Colonic mucosa (tissue), 4 donors: ENCODE measurements around the gene NBEA. TPM values are rescaled to one million over a fixed set of nuclear protein-coding genes. Genes with fewer than 3 reads are reported as not detected.

Experiments used
- DNase-seq: peaks from one replicate; pipeline ENCODE4 v3.0.0-alpha.2; 2020
- H3K27ac ChIP-seq: fragments of 200-600 bp; one replicate; pipeline ENCODE4 v1.8.0; 2021
- H3K27me3 ChIP-seq: fragments of 200-600 bp; one replicate; pipeline ENCODE4 v1.8.0; 2021
- H3K36me3 ChIP-seq: fragments of 200-600 bp; one replicate; pipeline ENCODE4 v1.8.0; 2021
- H3K4me1 ChIP-seq: fragments of 200-600 bp; one replicate; pipeline ENCODE4 v1.8.0; 2021; ENCODE audit warnings: mild to moderate bottlenecking
- H3K4me3 ChIP-seq: fragments of 200-600 bp; one replicate; pipeline ENCODE4 v1.8.0; 2021
- H3K9ac ChIP-seq, 2 donors: one replicate each; pipeline ENCODE4 v1.7.0; 2013; ENCODE audit warnings: control low read depth in 2 of 2, low read depth in 2 of 2, low read length in 2 of 2
- H3K9me3 ChIP-seq: fragments of 200-600 bp; one replicate; pipeline ENCODE4 v1.8.0; 2021
- intact Hi-C: fragments of 100-400 bp; cut with DNase I; formaldehyde crosslinking; loops from one replicate; pipeline ENCODE4 v1.14.1; 2022
- total RNA-seq, 2 donors: library from RNA; stranded (reverse); fragmentation: NEBNext Ultra II Directional in 1 of 2; extraction: Animal tissue kit (Norgen Biotek cat#: 25700) in 1 of 2; gene quantifications; one replicate each; pipeline ENCODE4 v1.2.1, GENCODE V29; 2021
- TF ChIP-seq, protein P1 (sequence below): fragments of 200-600 bp; IDR thresholded peaks from one replicate; pipeline ENCODE4 v1.8.0; 2022; ENCODE audit warnings: antibody characterized with exemption, mild to moderate bottlenecking
- donor health status: healthy.
- donor health status: DM: no; HTN: no; CAD: no.
- donor health status: DM: no; HTN: no; CAD: no.

Gene NBEA
- total RNA-seq, 2 donors from 2014 or later = 1.9 to 5.5 TPM

DNA sequence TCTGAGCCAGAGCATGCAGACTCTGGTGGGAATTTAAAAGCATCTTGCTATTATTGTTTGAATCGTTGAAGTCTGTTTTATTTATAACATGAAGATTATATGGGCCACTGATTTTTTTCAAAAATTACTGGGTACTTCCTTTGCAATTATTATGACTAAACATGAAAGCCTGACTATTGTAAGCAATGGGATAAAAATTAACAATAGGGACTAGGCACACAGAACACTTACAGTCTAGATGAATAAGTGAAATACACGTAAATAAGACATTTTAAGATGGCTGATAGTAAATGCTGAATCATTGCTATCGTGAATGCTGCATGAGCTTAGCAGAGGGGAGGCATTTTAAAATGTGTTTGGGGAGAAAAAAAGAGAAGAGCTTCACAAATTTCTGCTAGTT is 615.4 kb downstream of the NBEA start:
- H3K4me1 ChIP-seq = no peaks in the 10 kb centered on the region
- no peaks in the 10 kb centered on the region for H3K9me3 ChIP-seq
- no peak for DNase-seq
- no peak overlapping the region for H3K4me3 ChIP-seq
- H3K27ac ChIP-seq = no peak overlapping the region
- no peaks in the 10 kb centered on the region for H3K27me3 ChIP-seq
- no peak overlapping the region for H3K9ac ChIP-seq
- TF ChIP-seq, protein P1, sequence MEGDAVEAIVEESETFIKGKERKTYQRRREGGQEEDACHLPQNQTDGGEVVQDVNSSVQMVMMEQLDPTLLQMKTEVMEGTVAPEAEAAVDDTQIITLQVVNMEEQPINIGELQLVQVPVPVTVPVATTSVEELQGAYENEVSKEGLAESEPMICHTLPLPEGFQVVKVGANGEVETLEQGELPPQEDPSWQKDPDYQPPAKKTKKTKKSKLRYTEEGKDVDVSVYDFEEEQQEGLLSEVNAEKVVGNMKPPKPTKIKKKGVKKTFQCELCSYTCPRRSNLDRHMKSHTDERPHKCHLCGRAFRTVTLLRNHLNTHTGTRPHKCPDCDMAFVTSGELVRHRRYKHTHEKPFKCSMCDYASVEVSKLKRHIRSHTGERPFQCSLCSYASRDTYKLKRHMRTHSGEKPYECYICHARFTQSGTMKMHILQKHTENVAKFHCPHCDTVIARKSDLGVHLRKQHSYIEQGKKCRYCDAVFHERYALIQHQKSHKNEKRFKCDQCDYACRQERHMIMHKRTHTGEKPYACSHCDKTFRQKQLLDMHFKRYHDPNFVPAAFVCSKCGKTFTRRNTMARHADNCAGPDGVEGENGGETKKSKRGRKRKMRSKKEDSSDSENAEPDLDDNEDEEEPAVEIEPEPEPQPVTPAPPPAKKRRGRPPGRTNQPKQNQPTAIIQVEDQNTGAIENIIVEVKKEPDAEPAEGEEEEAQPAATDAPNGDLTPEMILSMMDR = no peak
- intact Hi-C loops = no loop called here
- H3K36me3 ChIP-seq = no peaks in the 10 kb centered on the region

GRCh38 chr13:35561540-35561939 is 619.5 kb downstream of the NBEA start:
- no peak overlapping the region for H3K4me3 ChIP-seq
- no peaks in the 10 kb centered on the region for H3K4me1 ChIP-seq
- H3K27me3 ChIP-seq = no peaks in the 10 kb centered on the region
- no peak overlapping the region for H3K27ac ChIP-seq
- H3K36me3 ChIP-seq = no peaks in the 10 kb centered on the region
- intact Hi-C loops = no loop called here
- TF ChIP-seq, protein P1 = no peak
- H3K9me3 ChIP-seq = no peaks in the 10 kb centered on the region
- H3K9ac ChIP-seq = no peak overlapping the region
- DNase-seq = no peak

GRCh38 chr13:35565273-35565672 is 623.2 kb downstream of the NBEA start:
- no peaks in the 10 kb centered on the region for H3K36me3 ChIP-seq
- no peaks in the 10 kb centered on the region for H3K9me3 ChIP-seq
- H3K27me3 ChIP-seq = no peaks in the 10 kb centered on the region
- DNase-seq = no peak
- H3K9ac ChIP-seq = no peak overlapping the region
- TF ChIP-seq, protein P1 = no peak
- H3K4me1 ChIP-seq = no peaks in the 10 kb centered on the region
- intact Hi-C loops = no loop called here
- H3K27ac ChIP-seq = no peak overlapping the region
- H3K4me3 ChIP-seq = no peak overlapping the region

DNA sequence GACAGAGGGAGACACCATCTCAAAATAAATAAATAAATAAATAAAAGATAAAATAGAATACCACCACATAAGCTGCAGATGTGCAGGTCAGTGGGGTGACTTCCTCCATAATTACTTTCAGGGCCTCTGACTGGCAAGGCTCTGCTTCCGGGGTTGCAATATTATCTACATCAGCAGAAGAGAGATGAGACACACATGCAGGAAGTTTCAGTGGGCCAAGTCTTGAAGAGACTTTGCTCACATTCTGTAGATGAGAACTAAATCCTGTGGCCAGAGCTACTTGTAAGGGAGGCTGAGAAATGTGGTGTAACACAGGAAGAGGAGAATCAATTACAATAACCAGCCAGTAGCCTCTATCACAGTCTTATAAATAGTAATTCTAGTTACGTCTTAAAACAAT is 624.3 kb downstream of the NBEA start:
- Histone ChIP-seq H3K27ac (no peak overlapping the region), H3K9ac (no peak overlapping the region), H3K4me1 (no peaks in the 10 kb centered on the region), H3K9me3 (no peaks in the 10 kb centered on the region), H3K36me3 (no peaks in the 10 kb centered on the region), H3K4me3 (no peak overlapping the region), H3K27me3 (no peaks in the 10 kb centered on the region)
- DNase-seq = no peak
- intact Hi-C loops = no loop called here
- TF ChIP-seq, protein P1 = no peak

- Histone ChIP-seq H3K4me1 (no peaks in the 10 kb centered on the region), H3K27ac (no peak overlapping the region), H3K9ac (no peak overlapping the region), H3K36me3 (no peaks in the 10 kb centered on the region), H3K4me3 (no peak overlapping the region), H3K9me3 (no peaks in the 10 kb centered on the region), H3K27me3 (no peaks in the 10 kb centered on the region)
- TF ChIP-seq, protein P1 = no peak
- intact Hi-C loops = no loop called here
- no peak for DNase-seq
Measured at GRCh38 chr13:35567406-35567980, 625.4 kb downstream of the NBEA start.
